Stimulated activated CD8-positive, alpha-beta memory T cell treated with anti-CD3 and anti-CD28 coated beads, Interleukin-12 subunit alpha, Interleukin-12 subunit beta, amount 100 ng/mL, for 4 hours (primary cell): Measurements from ENCODE around the gene GTPBP3.
"Not testable (repeated sequence)": the region's sequence is repeated elsewhere in the genome, so short reads cannot be mapped to it uniquely, and the experiment has no call there.

ENCODE experiments used
- DNase-seq: peaks from one replicate; pipeline ENCODE4 v3.0.0-alpha.2; 2020; ENCODE audit warnings: low read depth

Gene GTPBP3, protein sequence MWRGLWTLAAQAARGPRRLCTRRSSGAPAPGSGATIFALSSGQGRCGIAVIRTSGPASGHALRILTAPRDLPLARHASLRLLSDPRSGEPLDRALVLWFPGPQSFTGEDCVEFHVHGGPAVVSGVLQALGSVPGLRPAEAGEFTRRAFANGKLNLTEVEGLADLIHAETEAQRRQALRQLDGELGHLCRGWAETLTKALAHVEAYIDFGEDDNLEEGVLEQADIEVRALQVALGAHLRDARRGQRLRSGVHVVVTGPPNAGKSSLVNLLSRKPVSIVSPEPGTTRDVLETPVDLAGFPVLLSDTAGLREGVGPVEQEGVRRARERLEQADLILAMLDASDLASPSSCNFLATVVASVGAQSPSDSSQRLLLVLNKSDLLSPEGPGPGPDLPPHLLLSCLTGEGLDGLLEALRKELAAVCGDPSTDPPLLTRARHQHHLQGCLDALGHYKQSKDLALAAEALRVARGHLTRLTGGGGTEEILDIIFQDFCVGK

DNA sequence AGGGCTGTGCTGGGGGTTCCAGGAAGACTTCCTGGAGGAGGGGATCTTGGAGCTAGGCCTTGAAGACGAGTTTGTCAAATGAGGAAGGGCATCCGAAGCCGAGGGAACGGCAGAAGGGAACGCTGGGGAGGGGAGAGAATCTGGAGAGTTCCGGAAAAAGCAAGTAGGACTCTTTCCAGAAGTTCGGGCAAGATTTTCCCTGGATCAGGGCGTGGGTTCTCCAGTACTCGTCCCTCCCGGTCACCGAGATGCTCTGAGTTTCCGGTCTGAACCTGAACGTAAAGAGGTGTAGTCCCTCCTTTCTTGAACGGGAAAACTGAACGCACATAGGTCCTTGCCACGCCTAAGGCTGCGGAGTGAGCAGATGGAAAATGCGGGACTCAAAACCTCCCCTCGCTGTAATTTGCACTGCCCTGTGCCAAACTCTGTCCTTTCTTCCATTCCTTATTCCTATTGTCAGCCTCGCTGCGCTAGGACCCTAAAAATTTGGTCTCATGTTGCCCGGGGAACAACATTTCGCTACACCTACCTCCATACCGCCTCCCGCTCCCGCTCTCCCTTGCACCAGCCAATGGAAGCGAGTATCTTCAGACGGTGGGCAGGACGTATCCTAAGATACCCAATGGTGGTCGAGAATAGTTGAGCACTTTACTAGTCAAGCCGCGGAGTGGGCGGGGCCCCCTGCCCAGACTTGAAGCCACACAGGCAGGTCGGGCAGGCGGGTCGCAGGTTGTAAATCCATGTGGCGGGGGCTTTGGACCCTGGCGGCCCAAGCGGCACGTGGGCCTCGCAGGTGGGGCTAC is at the start of gene GTPBP3:
TSS of gene GTPBP3 (plus strand) at position 682 of the 803 bp plus-strand sequence. CDS start at position 741, 59 bp downstream.
- peak; percentile 90 for DNase-seq

DNA sequence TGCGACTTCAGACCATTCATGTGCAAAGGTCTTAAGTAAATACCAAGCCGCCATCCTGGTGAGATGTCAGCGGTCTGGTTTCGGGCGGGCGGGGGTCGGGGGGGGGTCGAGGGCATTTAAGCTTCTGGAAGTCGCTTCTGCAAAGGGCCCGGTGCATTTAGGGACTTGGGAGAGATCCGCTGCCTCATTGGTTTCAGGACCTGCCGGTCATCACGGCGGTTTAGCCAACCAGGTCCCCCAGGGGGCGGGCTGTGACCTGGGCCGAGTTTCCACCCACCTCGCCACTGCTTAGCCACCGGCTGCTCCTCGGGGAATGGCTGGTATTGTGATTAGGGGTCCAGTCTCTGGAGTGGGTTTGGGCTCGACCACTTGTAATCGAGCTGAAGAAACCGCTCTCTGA is 47.9 kb upstream of the GTPBP3 start:
- DNase-seq: no peak

DNA sequence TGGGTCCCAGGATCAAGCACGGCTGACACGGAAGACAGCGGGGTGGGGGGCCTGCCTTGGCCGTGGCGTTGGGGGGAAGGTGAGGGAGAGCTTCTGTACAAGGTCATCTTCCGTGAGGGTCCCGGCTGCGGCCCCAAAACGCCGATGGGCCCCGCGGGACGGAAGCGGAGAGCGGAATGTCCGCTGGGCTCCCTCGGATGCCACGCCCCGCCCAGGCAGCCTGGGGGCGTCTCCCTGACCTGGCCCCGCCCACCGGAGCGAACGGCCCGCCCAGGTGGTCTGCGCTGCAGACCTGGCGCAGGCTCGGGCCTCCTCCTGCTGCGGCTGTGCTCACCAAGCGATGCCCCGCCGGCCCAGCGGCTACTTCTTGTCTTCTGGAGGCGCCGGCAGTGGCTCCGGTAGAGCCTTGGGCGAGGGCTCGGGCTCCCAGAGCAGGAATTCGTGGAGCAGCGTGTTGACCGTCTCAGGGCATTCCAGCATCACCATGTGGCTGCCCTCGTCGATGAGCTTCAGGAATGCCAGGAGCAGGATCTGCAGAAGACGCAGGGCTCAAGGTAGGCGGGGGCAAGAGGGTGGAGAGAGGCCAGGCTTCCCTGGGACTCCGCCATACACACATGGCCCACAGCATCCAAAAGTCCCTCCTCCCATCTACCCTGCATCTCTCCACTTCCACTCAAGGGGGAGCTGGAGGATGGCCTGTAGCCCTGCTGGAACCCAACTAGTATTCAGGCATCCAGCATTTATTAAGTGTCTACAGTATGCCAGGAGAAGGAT is 44.9 kb upstream of the GTPBP3 start:
- DNase-seq: peak; percentile 65

DNA sequence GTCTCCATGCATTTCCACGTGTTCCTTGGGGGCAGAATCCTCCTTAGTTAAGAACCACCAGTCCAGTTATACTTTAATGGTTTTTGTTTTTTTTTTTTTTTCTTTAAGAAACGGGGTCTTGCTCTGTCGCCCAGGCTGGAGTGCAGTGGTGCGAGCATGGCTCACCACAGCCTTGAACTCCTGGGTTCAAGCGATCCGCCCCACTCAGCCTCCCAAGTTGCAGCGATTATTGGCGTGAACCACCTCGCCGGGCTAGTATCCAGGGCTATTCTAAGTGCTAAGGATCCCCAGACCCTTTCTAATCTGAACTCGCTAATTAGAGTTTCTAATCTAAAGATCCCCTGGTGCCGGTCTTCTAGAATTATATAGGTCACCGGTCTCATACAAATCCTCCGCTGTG is 43.7 kb upstream of the GTPBP3 start:
- DNase-seq: no peak

DNA sequence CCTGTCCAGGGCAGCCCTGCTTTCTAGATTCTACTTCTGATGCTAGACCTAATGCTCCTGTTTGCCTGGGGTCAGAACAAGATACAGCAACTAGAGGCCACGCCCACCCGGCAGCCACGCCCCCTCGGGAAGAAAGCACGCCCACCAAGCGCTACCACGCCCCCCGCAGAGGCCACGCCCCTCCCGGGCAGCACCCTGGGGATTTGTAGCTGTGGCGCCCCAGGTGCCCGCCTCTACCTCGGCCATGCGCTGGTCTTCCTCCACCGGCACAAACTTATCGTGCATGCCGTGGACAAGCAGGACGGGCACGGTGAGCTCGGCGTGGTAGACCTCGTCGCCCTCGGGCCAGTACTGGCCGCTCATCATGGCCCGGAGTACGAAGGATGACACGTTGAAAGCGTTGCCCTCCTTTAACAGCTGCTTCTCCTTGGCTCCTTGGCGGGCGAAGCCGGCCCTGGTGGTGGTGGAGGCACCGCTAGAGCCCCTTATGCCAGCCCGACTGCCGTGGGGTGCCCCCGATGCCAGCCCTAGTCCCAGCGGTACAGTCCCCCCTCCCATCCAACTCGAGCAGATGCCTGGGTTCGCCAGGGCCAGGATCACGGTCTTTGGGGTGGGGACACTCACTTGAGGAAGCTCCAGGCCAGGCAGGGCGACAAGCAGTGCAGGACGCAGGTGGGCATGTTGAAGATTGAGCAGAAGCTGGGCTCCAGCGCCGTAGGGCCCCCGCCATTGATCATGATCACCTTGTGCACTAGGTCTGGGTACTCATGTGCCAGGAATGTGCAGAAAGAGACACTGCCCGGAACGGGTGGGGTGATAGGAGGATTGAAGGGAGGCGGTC is 43.1 kb upstream of the GTPBP3 start:
- DNase-seq: no peak

DNA sequence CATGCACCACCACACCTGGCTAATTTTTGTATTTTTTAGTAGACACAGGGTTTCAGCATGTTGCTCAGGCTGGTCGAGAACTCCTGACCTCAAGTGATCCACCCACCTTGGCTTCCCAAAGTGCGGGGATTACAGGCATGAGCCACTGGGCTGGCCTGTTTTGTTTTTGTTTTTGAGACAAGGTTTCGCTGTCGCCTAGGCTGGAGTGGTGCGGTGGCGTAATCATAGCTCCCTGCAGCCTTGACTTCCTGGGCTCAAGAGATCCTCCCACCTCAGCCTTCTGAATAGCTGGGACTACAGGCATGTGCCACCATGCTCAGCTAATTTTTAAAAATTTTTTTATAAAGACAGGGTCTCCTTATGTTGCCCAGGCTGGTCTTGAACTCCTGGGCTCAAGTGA is 41.8 kb upstream of the GTPBP3 start:
- DNase-seq: not testable (repeated sequence)

DNA sequence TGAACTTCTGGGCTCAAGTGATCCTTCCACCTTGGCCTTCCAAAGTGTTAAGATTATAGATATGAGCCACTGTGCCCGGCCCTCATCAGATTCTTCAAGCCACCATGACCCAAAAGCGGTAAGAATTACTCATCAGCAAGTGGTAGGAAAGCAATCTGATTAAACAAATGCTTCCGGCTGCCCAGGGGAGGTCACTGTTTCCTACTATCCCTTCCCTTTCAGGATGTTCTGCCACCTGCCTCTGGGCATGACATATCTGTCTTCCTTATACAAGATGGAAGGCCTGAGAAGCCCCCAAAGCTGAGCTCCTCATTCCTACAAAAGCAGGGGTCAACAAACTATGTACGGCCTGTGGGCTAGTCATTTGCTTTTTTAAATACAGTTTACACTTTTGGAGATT is 41.1 kb upstream of the GTPBP3 start:
- DNase-seq: no peak

DNA sequence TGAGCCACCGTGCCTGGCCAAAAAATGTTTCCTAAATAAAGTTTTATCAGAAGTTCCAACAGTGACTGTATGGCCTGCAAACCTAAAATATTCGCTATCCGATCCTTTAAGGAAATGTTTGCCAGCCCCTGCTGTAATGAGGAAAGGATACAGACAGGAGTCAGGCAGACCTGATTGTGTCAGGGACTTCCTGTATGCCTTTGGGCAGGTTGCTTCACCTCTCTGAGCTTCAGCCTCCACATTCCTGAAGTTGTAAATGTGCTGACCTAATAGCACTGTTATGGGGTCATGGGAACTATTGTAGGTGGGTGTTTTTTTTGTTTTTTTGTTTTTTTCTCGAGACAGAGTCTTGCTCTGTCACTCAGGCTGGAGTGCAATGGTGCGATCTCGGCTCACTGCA is 40.4 kb upstream of the GTPBP3 start:
- DNase-seq: no peak

GRCh38 chr19:17300992-17301619 is 36.2 kb upstream of the GTPBP3 start:
- DNase-seq: no peak

- no peak for DNase-seq
These were observed 34.8 kb upstream of the GTPBP3 start for GRCh38 chr19:17302391-17303166.

- peak; percentile 81 for DNase-seq
These were observed 34.0 kb upstream of the GTPBP3 start, which contains the start of gene ABHD8 for GRCh38 chr19:17303167-17303939. Gene ABHD8, minus strand, starts transcription at chr19:17303425. Its CDS starts 1,809 bp downstream, at chr19:17301616.

DNA sequence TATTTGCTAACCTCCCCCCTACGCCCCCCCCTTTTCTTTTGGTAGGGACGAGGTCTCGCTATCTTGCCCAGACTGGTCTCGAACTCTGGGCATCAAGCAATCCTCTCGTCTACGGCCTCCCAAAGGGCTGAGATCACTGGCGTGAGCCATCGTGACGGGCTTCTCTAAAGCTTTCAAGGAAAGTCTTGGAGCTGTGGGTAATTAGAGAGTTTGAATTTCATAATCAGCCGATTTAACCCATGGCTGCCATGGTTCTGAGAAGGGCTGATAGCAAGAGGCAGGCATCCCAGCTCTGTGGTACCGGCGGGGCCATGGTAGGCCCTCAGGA is 33.4 kb upstream of the GTPBP3 start:
- no peak for DNase-seq

DNA sequence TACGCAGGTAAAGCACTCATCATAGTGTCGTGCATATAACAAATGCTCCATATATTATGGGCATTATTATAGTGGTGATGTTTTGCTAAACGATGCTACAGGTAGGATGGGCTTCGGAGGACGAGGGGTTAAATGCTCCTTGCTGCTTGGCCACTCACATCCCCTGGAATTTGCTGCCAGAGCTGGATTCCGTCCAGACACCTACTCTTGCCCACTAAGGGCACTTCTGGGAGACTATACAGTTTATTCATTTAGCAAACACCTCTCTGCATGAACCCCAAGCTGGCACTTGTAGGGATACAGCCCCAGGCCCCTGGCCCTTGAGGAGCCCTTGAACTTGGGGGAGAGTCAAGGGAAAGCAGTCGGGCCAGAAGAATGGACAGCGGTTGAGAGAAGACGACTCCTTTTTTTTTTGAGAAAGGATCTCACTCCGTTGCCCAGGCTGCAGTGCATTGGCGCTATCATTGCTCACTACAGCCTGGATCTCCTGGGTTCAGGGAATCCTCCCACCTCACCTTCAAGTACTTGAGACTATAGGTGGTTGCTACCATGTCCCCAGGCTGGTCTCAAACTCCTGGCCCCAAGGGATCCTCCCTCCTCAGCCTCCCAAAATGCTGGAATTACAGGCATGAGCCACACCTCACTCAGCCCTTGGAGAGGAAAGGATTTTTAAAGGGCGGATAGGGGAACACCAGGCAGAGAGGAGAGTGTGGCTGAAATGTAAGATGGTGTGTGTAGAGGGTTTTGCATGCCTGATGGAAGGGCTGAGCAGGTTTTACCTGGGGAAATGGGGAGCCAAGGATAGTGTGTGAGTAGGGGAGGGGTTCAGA is 32.8 kb upstream of the GTPBP3 start:
- no peak for DNase-seq

DNA sequence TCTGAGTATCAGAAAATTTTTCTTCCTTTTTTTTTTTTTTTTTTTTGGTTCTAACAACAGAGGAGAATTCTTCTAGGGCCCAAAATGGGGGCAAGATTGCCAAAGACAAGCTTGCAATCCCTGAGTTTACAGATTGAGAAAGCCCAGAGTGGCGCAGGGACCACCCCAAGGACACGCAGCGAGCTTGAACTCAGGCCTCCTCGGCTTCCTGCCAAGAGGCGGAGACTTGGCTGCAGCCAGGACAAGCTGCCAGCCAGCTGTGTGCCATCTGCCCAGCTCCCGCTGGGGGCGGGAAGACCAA is 32.2 kb upstream of the GTPBP3 start:
- no peak for DNase-seq

GRCh38 chr19:17305517-17306284 is 31.7 kb upstream of the GTPBP3 start, which contains the start of gene MRPL34:
Gene MRPL34, plus strand, starts transcription at chr19:17305872. Its CDS starts 21 bp downstream, at chr19:17305893.
- DNase-seq: peak; percentile 87

DNA sequence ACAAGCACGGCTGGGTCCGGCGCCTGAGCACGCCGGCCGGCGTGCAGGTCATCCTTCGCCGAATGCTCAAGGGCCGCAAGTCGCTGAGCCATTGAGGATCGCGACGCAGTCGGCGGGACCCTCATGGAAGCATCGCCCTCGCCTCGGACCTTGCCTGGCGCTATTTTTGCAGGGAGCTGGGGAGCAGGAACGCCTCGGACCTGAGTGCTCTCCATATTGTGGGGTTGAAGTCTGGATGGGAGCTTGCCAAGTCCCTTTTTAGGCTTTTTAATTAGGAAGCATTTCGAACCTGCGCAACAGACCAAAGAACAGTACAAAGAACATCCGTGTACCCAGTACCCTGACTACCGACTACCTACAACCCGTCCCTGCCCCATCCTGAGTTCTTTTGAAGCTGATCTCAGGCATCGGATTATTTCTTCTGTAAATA is 31.1 kb upstream of the GTPBP3 start:
- DNase-seq: no peak

DNA sequence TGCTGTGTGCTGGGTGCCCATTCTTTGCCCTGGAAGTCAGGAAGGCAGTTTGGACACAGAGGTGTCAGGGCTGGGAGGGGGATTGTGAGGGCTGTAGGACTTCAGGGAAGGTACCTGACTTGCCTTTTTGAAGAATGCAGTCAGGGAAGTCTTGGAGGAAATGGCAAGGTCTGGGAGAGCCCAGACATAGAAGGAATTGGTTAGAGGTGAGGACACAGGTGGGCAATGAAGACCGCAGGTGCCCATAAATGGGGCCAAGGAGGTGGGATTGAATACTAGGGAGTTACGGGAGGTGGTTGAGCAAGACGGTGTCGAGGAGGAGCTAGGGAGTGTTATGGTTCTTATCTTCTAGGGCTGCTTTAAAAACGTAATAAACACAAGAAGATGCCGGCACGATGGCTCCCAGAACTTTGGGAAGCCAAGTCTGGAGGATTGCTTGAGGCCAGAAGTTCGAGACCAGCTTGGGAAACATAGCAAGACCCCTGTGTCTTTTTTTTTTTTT is 29.4 kb upstream of the GTPBP3 start:
- no peak for DNase-seq
